Natural killer cell treated with Interleukin-12 subunit alpha and Interleukin-12 subunit beta and Interleukin-15 and Interleukin-18, amount 100 ng/mL, for 72 hours (primary cell): Measurements from ENCODE around the gene FAM83D. TPM values are rescaled to one million over a fixed set of nuclear protein-coding genes. Genes with fewer than 3 reads are reported as not detected.

Source experiments
- ATAC-seq, 2 donors: fragments of 150-1000 bp; cut with Tn5 transposase in 1 of 2; sonication (Bioruptor Pico), chemical (Tn5 transposase) in 1 of 2; 2 replicates each; pipeline ENCODE4 v1.10.0; 2021
- DNase-seq: peaks from one replicate; pipeline ENCODE4 v3.0.0; 2022; ENCODE audit warnings: low spot score
- H3K27ac Mint-ChIP-seq, 2 donors: 1 replicate in 1 of 2; 2 replicates in 1 of 2; pipeline ENCODE4 v1.8.0; 2022; ENCODE audit warnings: mixed read lengths in 2 of 2, mild to moderate bottlenecking in 1 of 2, moderate library complexity in 1 of 2
- H3K27me3 Mint-ChIP-seq, 2 donors: 1 replicate in 1 of 2; 2 replicates in 1 of 2; pipeline ENCODE4 v1.8.0; 2022; ENCODE audit warnings: mixed read lengths in 2 of 2
- H3K36me3 Mint-ChIP-seq: one replicate; pipeline ENCODE4 v1.8.0; 2022; ENCODE audit warnings: mixed read lengths
- H3K4me1 Mint-ChIP-seq, 2 donors: 1 replicate in 1 of 2; 2 replicates in 1 of 2; pipeline ENCODE4 v1.8.0; 2022; ENCODE audit warnings: low read depth in 2 of 2, mixed read lengths in 2 of 2, mild to moderate bottlenecking in 1 of 2
- H3K4me3 Mint-ChIP-seq: one replicate; pipeline ENCODE4 v1.8.0; 2022; ENCODE audit warnings: mixed read lengths
- H3K9me3 Mint-ChIP-seq: 2 replicates; pipeline ENCODE4 v1.8.0; 2022; ENCODE audit warnings: mixed read lengths
- total RNA-seq, 2 donors: library from RNA; stranded (reverse); gene quantifications; one replicate each; pipeline ENCODE4 v1.2.3, GENCODE V29; 2022

Gene FAM83D
- total RNA-seq, 2 donors from 2014 or later: 8.1 to 25.0 TPM

- peak; percentile 57 to 91 for ATAC-seq
- Mint-ChIP-seq H3K4me3 (peak overlapping the region; percentile 33), H3K27me3 (no peaks in the 10 kb centered on the region), H3K27ac (peak overlapping the region; percentile 10 to 24), H3K9me3 (no peaks in the 10 kb centered on the region), H3K4me1 (peaks cover 8 to 25% of the 10 kb centered on the region in 2 donors), H3K36me3 (peaks cover 17% of the 10 kb centered on the region)
- DNase-seq: no peak
Observed at GRCh38 chr20:38997622-38998021, 71.4 kb downstream of the FAM83D start.

- peak overlapping the region in 1 of 2 donors; percentile 5 for H3K27ac Mint-ChIP-seq
- H3K27me3 Mint-ChIP-seq: no peaks in the 10 kb centered on the region
- peaks cover 17% of the 10 kb centered on the region for H3K36me3 Mint-ChIP-seq
- H3K4me1 Mint-ChIP-seq: peaks cover 8 to 25% of the 10 kb centered on the region in 2 donors
- H3K9me3 Mint-ChIP-seq: no peaks in the 10 kb centered on the region
- ATAC-seq: peak in 1 of 2 donors; percentile 55
- no peak for DNase-seq
- peak overlapping the region; percentile 72 for H3K4me3 Mint-ChIP-seq
Observed at GRCh38 chr20:38999217-38999616, 73.0 kb downstream of the FAM83D start.

- no peaks in the 10 kb centered on the region for H3K27me3 Mint-ChIP-seq
- peak overlapping the region in 1 of 2 donors; percentile 5 for H3K27ac Mint-ChIP-seq
- peak overlapping the region; percentile 16 for H3K4me3 Mint-ChIP-seq
- ATAC-seq (no peak), DNase-seq (no peak)
- H3K36me3 Mint-ChIP-seq: peaks cover 17% of the 10 kb centered on the region
- peaks cover 8 to 25% of the 10 kb centered on the region in 2 donors for H3K4me1 Mint-ChIP-seq
- no peaks in the 10 kb centered on the region for H3K9me3 Mint-ChIP-seq
Observed at GRCh38 chr20:38999965-39000910, 74.0 kb downstream of the FAM83D start.

Other genes with a start within 250 kb of the FAM83D start
- gene SLC32A1, start 201.9 kb upstream of the FAM83D start, total RNA-seq: not detected
- 10 to 100 TPM in 1 of 2 donors, 1 to 10 TPM in 1; 9.6 to 13.8 TPM for gene ACTR5, start 178.0 kb upstream of the FAM83D start, total RNA-seq
- 100 to 1,000 TPM in 1 of 2 donors, 10 to 100 TPM in 1; 74.6 to 119 TPM for gene PPP1R16B, start 120.7 kb upstream of the FAM83D start, total RNA-seq
- 10 to 100 TPM in 1 of 2 donors, 1 to 10 TPM in 1; 9.9 to 17.2 TPM for gene DHX35, start 35.9 kb downstream of the FAM83D start, total RNA-seq